ENCODE measurements around the gene EPHA10.

EPHA10 gene

GRCh38 chr1:37732111-37732780 lies 32.7 kb downstream of the EPHA10 start:
- no peak for DNase-seq

- no peak for DNase-seq
Observed at GRCh38 chr1:37731312-37732019, 33.5 kb downstream of the EPHA10 start.

- no peak for DNase-seq
Observed at GRCh38 chr1:37730376-37730775, 34.5 kb downstream of the EPHA10 start.

GRCh38 chr1:37728416-37728815 lies 36.5 kb downstream of the EPHA10 start:
- no peak for DNase-seq

- DNase-seq, result no peak
Observed at GRCh38 chr1:37726751-37727585, 38.0 kb downstream of the EPHA10 start.

- no peak for DNase-seq
Observed at GRCh38 chr1:37725851-37726613, 38.9 kb downstream of the EPHA10 start.

- no peak for DNase-seq
Observed at GRCh38 chr1:37724575-37724974, 40.3 kb downstream of the EPHA10 start.

GRCh38 chr1:37723390-37724078 lies 41.4 kb downstream of the EPHA10 start:
- DNase-seq, result no peak

- DNase-seq, result no peak
Observed at GRCh38 chr1:37723072-37723389, 41.9 kb downstream of the EPHA10 start.

- DNase-seq, result no peak
Observed at GRCh38 chr1:37722181-37723071, 42.5 kb downstream of the EPHA10 start.

- no peak for DNase-seq
Observed at GRCh38 chr1:37721565-37721964, 43.4 kb downstream of the EPHA10 start.

GRCh38 chr1:37720231-37721130 lies 44.4 kb downstream of the EPHA10 start:
- no peak for DNase-seq

GRCh38 chr1:37719572-37720195 lies 45.2 kb downstream of the EPHA10 start:
- no peak for DNase-seq

GRCh38 chr1:37718901-37719571 lies 45.9 kb downstream of the EPHA10 start:
- no peak for DNase-seq

- DNase-seq, result no peak
Observed at GRCh38 chr1:37718181-37718900, 46.6 kb downstream of the EPHA10 start.

GRCh38 chr1:37717631-37718030 lies 47.3 kb downstream of the EPHA10 start:
- no peak for DNase-seq

- DNase-seq, result no peak
Observed at GRCh38 chr1:37716321-37716720, 48.6 kb downstream of the EPHA10 start.

- no peak for DNase-seq
Observed at GRCh38 chr1:37714689-37715088, 50.2 kb downstream of the EPHA10 start.

GRCh38 chr1:37714226-37714625 lies 50.7 kb downstream of the EPHA10 start:
- DNase-seq, result no peak

All from CD4-positive, alpha-beta T cell treated with Interleukin-6 for 4 hours (primary cell).